GM23338 (cell line): ENCODE data around the gene EHD1. TPM values are rescaled to one million over a fixed set of nuclear protein-coding genes. Genes with fewer than 3 reads are reported as not detected.

Source experiments
- ATAC-seq: fragments of 200-7000 bp; cut with Tn5 transposase; 3 replicates; pipeline ENCODE4 v1.9.1; 2020
- DNase-seq: peaks from one replicate; pipeline ENCODE4 v3.0.0-alpha.2; 2015; ENCODE audit warnings: low spot score
- H2AFZ ChIP-seq: fragments of 200-600 bp; sonication (generic); 2 replicates; pipeline ENCODE4 v1.8.0; 2016; ENCODE audit warnings: antibody characterized with exemption, mild to moderate bottlenecking, moderate library complexity
- H3F3A ChIP-seq: fragments of 200-600 bp; sonication (generic); replicated peaks from 2 replicates; pipeline ENCODE4 v1.8.0; 2017; ENCODE audit warnings: antibody characterized with exemption, mixed run types, low read depth
- H3K27ac ChIP-seq: fragments of 200-600 bp; sonication (generic); 2 replicates; pipeline ENCODE4 v1.6.1; 2016; ENCODE audit warnings: low read depth
- H3K27me3 ChIP-seq: fragments of 200-600 bp; sonication (generic); 2 replicates; pipeline ENCODE4 v1.8.0; 2016; ENCODE audit warnings: mild to moderate bottlenecking, mixed run types, moderate library complexity; ENCODE audit not compliant: insufficient read depth
- H3K36me3 ChIP-seq: fragments of 200-600 bp; sonication (generic); 2 replicates; pipeline ENCODE4 v1.8.0; 2016; ENCODE audit warnings: mild to moderate bottlenecking; ENCODE audit not compliant: insufficient read depth
- H3K4me1 ChIP-seq: fragments of 200-600 bp; sonication (generic); 2 replicates; pipeline ENCODE4 v1.8.0; 2016; ENCODE audit warnings: mild to moderate bottlenecking, moderate library complexity; ENCODE audit not compliant: insufficient read depth
- H3K4me2 ChIP-seq: fragments of 200-600 bp; sonication (generic); 2 replicates; pipeline ENCODE4 v1.7.1; 2017; ENCODE audit warnings: mixed run types
- H3K4me3 ChIP-seq: fragments of 200-600 bp; sonication (generic); 2 replicates; pipeline ENCODE4 v1.6.1; 2016; ENCODE audit warnings: mixed run types
- H3K79me2 ChIP-seq: fragments of 200-600 bp; sonication (generic); replicated peaks from 2 replicates; pipeline ENCODE4 v1.8.0; 2017; ENCODE audit warnings: mild to moderate bottlenecking; ENCODE audit not compliant: insufficient read depth
- H3K9me2 ChIP-seq: fragments of 200-600 bp; sonication (generic); 2 replicates; pipeline ENCODE4 v1.8.0; 2017; ENCODE audit not compliant: insufficient read depth
- H4K20me1 ChIP-seq: fragments of 200-600 bp; sonication (generic); replicated peaks from 2 replicates; pipeline ENCODE4 v1.8.0; 2017; ENCODE audit warnings: mild to moderate bottlenecking; ENCODE audit not compliant: insufficient read depth
- H3K27ac Mint-ChIP-seq: 2 replicates; pipeline ENCODE4 v1.8.0; 2020; ENCODE audit warnings: inconsistent platforms, mild to moderate bottlenecking, moderate library complexity, mixed read lengths
- H3K27me3 Mint-ChIP-seq: 3 replicates; pipeline ENCODE4 v1.8.0; 2022; ENCODE audit warnings: low read depth, mild to moderate bottlenecking, moderate library complexity, mixed read lengths, inconsistent platforms; ENCODE audit not compliant: insufficient read depth, poor library complexity
- H3K36me3 Mint-ChIP-seq: 3 replicates; pipeline ENCODE4 v1.8.0; 2021; ENCODE audit warnings: low read depth, mild to moderate bottlenecking, inconsistent platforms, moderate library complexity, mixed read lengths
- H3K4me1 Mint-ChIP-seq: 3 replicates; pipeline ENCODE4 v1.8.0; 2020; ENCODE audit warnings: mild to moderate bottlenecking, inconsistent platforms, mixed read lengths
- H3K4me3 Mint-ChIP-seq: 3 replicates; pipeline ENCODE4 v1.8.0; 2021; ENCODE audit warnings: moderate library complexity, mild to moderate bottlenecking, inconsistent platforms, mixed read lengths
- H3K9me3 Mint-ChIP-seq: 3 replicates; pipeline ENCODE4 v1.8.0; 2020; ENCODE audit warnings: moderate library complexity, mild to moderate bottlenecking, inconsistent platforms, mixed read lengths
- CREB1 ChIP-seq: fragments of 250-450 bp; sonication (Bioruptor Pico); IDR thresholded peaks from 2 replicates; pipeline ENCODE4 v1.5.0; 2020; ENCODE audit warnings: low read depth, mild to moderate bottlenecking, moderate library complexity
- CTCF ChIP-seq, 2 experiments: fragments of 200-600 bp in 1 of 2; sonication (generic) in 1 of 2; conservative IDR thresholded peaks; 2 replicates each; pipeline versions ENCODE4 v1.5.1 to v1.6.1; 2016 to 2017; ENCODE audit warnings: antibody characterized with exemption in 2 of 2, low read depth in 2 of 2, mild to moderate bottlenecking in 2 of 2, moderate library complexity in 1 of 2
- ETS1 ChIP-seq: IDR thresholded peaks from 2 replicates; pipeline ENCODE4 v1.6.1; 2016; ENCODE audit warnings: antibody characterized with exemption
- EZH2 ChIP-seq: fragments of 200-600 bp; sonication (generic); IDR thresholded peaks from one replicate; pipeline ENCODE4 v1.8.0; 2017; ENCODE audit warnings: antibody characterized with exemption, mild to moderate bottlenecking, low read depth; ENCODE audit not compliant: unreplicated experiment
- EZH2phosphoT487 ChIP-seq: fragments of 200-600 bp; sonication (generic); IDR thresholded peaks from one replicate; pipeline ENCODE4 v1.8.1; 2018; ENCODE audit warnings: antibody characterized with exemption; ENCODE audit not compliant: unreplicated experiment
- JUNB ChIP-seq: IDR thresholded peaks from one replicate; pipeline ENCODE4 v1.6.1; 2016; ENCODE audit warnings: antibody characterized with exemption; ENCODE audit not compliant: unreplicated experiment
- NANOG ChIP-seq: IDR thresholded peaks from 2 replicates; pipeline ENCODE4 v1.6.1; 2016; ENCODE audit warnings: antibody characterized with exemption, borderline replicate concordance
- POLR2AphosphoS5 ChIP-seq: IDR thresholded peaks from 2 replicates; pipeline ENCODE4 v1.6.1; 2016; ENCODE audit warnings: antibody characterized with exemption, low read depth
- REST ChIP-seq: IDR thresholded peaks from one replicate; pipeline ENCODE4 v1.6.1; 2018; ENCODE audit warnings: antibody characterized with exemption; ENCODE audit not compliant: unreplicated experiment
- STAT1 ChIP-seq: IDR thresholded peaks from one replicate; pipeline ENCODE4 v1.6.1; 2016; ENCODE audit warnings: antibody characterized with exemption; ENCODE audit not compliant: unreplicated experiment
- ZNF114 ChIP-seq: fragments of 250-450 bp; sonication (Bioruptor Pico); IDR thresholded peaks from 2 replicates; pipeline ENCODE4 v1.5.0; 2020; ENCODE audit warnings: mild to moderate bottlenecking, moderate library complexity
- ZNF331 ChIP-seq: fragments of 250-450 bp; sonication (Bioruptor Pico); IDR thresholded peaks from 2 replicates; pipeline ENCODE4 v1.5.0; 2020; ENCODE audit warnings: low read depth, mild to moderate bottlenecking, moderate library complexity
- ZNF462 ChIP-seq: fragments of 250-450 bp; sonication (Bioruptor Pico); IDR thresholded peaks from 2 replicates; pipeline ENCODE4 v1.5.0; 2020; ENCODE audit warnings: mild to moderate bottlenecking, moderate library complexity
- polyA plus RNA-seq: library from polyadenylated mRNA; unstranded; fragments of >200 nt; fragmentation: Nextera tagmentation; extraction: Ambion mirVana; gene quantifications from 2 replicates; pipeline ENCODE4 v1.2.1, GENCODE V29; 2016
- total RNA-seq: library from RNA; depleted of rRNA; stranded (reverse); fragments of >200 nt; shearing (Covaris generic); gene quantifications from 2 replicates; pipeline ENCODE4 v1.2.3, GENCODE V29; 2014

Gene EHD1
- total and polyA plus RNA-seq, 2 experiments from 2014 or later: 16.7 to 69.7 TPM

- Histone ChIP-seq H3K4me2 (peak overlapping the region; percentile 99), H3F3A (no peaks in the 10 kb centered on the region), H3K27me3 (no peaks in the 10 kb centered on the region), H3K27ac (no peak overlapping the region), H3K9me2 (no peaks in the 10 kb centered on the region), H4K20me1 (no peaks in the 10 kb centered on the region; the same call in 1 of the 2 replicates), H3K4me3 (peak overlapping the region; percentile 90), H3K4me1 (peaks cover 4% of the 10 kb centered on the region; the same call in 1 of the 2 replicates), H3K79me2 (no peaks in the 10 kb centered on the region), H3K36me3 (no peaks in the 10 kb centered on the region), H2AFZ (peak overlapping the region; percentile 100)
- ATAC-seq (peak; percentile 50), DNase-seq (peak; percentile 68)
- peaks cover 14% of the 10 kb centered on the region for H3K27me3 Mint-ChIP-seq
- H3K36me3 Mint-ChIP-seq: no peaks in the 10 kb centered on the region
- H3K27ac Mint-ChIP-seq: no peak overlapping the region
- TF ChIP-seq ZNF114 (CRISPR knock-in tag) (no peak), ZNF331 (CRISPR knock-in tag) (no peak), NANOG (no peak), EZH2phosphoT487 (no peak), CREB1 (CRISPR knock-in tag) (no peak), EZH2 (no peak), CTCF (conservative IDR thresholded peaks at IDR 0.05; ENCODE audit: low read depth in 2 of 2) (no peak), STAT1 (no peak), REST (no peak), ZNF462 (CRISPR knock-in tag) (no peak), JUNB (no peak), ETS1 (no peak), POLR2AphosphoS5 (no peak)
- H3K4me3 Mint-ChIP-seq: peak overlapping the region; percentile 90
- H3K9me3 Mint-ChIP-seq: no peaks in the 10 kb centered on the region; the same call in 2 of the 3 replicates
- H3K4me1 Mint-ChIP-seq: peaks cover 6% of the 10 kb centered on the region; the same call in 1 of the 3 replicates
Observed at GRCh38 chr11:64924910-64925284, 46.5 kb upstream of the EHD1 start.
